ENCODE results near the gene ESPL1.
A peak's percentile ranks its signal among the peaks of the same experiment; 100 is the strongest.
"Not testable (repeated sequence)": the region's sequence is repeated elsewhere in the genome, so short reads cannot be mapped to it uniquely, and the experiment has no call there.

ESPL1 gene

GRCh38 chr12:53306826-53307225 is 38.7 kb downstream of the ESPL1 start:
- DNase-seq: no peak

- no peak for DNase-seq
Observed at GRCh38 chr12:53308276-53308675, 40.2 kb downstream of the ESPL1 start.

DNA sequence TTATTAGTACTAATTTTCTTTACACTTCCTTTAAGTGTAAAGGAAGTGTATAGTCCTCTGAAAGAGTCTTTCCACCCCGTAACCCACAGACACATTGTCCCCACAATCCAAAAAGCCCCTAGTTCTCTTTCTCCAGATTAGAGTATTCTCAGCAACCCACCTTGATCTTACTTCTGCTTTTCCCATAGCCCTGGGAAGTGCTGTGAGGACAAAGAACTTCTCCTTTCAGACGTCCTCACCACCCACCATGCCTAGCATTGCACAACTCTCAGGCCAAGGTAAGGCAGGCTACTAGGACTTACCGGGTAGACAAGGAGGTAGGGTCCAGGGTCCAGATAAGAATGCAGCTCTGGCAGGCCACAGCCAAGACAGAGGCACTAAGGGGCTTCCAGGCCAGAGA is 45.9 kb downstream of the ESPL1 start:
- DNase-seq: no peak

DNA sequence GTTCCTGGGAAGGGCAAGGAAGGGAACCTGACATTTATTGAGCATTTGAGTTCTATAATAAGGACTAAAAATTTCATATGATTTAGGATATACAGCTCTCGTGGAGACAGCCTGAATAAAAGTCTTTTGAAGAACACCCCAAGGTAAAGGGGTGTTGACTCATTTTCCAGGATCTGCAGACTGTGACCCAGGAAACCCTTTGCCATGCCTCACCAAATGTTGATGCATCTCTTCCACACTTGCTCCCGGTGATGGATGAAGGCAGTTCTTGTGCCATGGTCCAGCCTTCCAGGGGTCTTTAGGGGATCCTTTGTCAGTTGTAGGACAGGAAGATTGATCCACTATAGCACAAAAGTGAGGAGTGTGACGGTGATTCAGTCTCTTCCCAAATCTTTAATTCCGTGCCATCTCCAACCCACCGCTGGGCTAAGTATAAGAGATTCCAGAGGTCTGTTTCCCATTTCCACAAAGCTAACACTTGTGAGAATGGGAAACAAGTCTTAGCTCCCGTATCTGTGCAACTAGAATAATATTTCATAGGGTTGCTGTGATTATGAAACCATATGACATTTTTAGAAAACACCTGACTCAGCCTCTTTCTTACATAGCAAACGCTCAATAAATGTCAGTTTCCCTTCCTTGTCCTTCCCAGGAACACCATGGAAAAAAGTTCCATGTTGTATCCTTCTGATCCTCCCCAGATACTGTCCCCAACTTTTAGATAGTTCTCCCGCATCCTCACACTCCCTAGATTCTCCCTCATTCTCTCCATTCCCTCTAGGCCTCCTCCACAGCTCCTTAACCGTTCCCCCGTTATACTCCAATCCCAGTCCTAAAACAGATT is 52.5 kb downstream of the ESPL1 start:
- no peak for DNase-seq

DNA sequence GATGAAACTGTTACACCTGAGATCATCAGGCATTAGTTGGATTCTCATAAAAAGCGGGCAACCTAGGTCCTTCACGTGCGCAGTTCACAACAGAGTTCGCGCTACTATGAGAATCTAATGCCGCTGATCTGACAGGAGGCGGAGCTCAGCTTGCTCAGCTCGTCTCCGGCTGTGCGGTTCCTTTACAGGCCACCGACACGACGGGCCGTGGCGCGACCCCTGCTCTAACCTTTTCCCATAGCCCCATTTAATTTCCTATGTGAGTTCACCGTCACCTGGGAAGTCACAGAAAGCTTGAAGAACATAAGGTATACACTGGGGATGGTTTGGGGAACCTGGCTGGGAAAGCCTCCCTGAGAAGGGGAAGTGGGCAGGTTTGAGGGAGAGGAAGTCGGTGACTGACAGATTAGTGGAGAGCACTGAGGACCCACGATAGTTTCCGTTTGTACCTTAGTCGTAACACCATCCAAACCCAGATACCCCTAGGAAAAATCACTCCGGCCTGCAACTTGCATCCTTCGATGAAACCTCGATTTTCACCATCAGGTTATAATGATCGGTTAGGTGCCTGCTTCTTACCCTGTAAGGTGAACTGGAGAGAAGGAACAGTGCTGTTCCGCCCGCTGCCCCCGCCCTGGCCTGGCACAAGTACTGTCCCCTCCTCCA is 56.1 kb downstream of the ESPL1 start:
- DNase-seq: no peak

- peak; percentile 86 for DNase-seq
Observed at GRCh38 chr12:53324779-53325510, 56.8 kb downstream of the ESPL1 start.

DNA sequence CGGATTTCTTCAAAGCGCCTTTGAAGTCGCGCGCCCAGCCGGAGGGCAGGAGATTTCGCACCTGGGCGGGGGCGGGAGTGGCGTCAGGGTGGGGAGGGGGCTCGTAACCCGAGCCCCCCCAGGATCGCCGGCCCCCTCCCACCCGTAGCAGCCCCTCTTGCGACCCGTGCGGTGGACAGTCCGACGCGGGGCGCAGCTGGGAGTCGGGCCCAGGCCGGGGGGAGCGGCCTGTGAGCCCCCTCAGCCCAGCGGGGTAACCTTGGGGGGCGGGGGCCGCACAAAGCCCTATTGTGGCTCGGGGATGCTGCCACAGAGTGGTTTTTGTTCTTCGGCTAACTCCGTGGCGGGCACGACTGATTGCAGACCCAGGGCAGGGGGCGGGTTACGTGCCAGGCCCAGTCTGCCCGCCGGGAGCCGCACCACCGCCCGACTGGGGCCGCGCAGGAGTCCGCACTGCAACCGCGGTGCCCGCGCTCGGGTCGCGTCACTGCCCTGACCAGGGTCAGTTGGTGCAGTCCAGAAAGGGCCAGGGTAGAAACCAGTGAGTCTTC is 57.5 kb downstream of the ESPL1 start:
- DNase-seq: no peak

- DNase-seq: no peak
Observed at GRCh38 chr12:53326460-53327185, 58.5 kb downstream of the ESPL1 start.

GRCh38 chr12:53327435-53328042 is 59.4 kb downstream of the ESPL1 start:
- DNase-seq: no peak

DNA sequence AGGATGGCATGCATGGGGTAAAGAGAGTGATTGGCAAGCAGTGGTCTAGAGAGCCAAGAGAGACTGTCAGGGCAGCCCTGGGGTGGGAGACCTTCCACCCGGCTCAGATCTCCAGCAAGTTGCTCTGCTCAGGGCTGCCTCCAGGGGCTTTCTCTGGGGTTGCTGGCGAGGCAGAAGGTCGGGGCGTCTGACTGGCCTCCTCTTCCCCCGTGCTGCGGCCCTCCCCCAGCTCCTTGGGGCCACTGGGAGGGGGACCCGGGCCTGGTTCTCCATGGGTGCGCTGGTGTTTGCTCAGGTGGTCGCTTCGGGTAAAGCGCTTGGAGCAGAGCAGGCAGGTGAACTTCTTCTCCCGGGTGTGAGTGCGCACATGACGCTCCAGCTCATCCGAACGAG is 59.9 kb downstream of the ESPL1 start:
- no peak for DNase-seq

DNA sequence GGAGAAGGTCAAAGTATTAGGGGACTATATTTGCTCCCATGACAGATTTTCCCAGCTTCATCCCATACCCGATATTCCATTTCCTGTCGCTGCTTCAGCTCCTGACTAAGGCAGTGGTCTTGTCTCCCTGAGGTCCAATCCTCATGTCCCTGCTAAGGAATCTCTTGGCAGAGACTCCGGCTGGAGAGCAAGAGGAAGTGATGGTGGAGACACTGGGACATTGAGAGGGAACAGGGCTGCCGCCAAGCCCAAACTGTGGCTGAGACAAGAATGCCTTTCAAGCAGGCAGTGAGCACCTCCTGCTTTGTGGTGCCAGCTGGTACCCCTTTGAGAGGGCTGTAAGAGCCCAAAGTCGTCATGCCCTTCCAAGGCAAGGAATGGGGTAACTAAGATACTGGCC is 62.6 kb downstream of the ESPL1 start:
- DNase-seq: no peak

GRCh38 chr12:53332339-53332738 is 64.2 kb downstream of the ESPL1 start:
- not testable (repeated sequence) for DNase-seq

DNA sequence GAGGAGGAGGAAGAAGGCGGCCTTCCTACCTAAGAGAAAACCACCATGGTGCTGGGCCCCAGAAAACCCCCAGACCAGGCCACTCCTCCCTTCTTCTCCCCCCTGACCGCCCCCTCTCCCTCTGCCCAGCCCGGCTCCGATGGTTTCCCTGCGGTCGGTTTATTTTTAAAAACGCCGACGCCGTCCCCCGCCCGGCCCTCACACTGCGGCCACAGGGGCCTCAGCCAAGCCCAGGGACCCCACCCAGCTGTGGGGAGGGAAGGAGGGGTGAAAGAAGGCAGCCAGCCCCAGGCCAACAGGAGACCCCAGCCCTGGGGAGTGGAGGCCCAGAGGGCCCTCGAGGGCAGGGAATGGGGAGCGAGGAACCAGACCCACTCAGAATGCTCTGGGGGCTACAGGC is 64.6 kb downstream of the ESPL1 start:
- no peak for DNase-seq

DNA sequence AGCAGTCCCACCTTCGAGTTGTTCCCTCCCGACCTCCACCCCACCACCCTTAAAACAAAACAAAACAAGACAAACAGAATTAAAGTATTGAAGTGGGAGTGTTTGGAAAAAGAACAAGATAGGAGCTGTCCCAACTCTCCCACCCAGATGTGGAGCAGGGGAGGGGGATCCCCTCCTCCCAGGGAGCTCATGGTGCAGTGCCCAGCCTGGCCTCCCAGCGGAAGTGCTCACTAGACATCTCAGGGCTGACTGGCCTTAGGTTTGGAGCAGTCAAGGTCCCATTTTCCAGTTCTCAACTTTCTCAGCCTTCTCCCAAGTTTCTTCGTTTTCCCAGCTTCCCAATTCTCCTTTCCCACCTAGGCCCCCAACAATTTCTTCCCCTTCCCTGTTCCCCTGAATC is 65.2 kb downstream of the ESPL1 start:
- no peak for DNase-seq

DNA sequence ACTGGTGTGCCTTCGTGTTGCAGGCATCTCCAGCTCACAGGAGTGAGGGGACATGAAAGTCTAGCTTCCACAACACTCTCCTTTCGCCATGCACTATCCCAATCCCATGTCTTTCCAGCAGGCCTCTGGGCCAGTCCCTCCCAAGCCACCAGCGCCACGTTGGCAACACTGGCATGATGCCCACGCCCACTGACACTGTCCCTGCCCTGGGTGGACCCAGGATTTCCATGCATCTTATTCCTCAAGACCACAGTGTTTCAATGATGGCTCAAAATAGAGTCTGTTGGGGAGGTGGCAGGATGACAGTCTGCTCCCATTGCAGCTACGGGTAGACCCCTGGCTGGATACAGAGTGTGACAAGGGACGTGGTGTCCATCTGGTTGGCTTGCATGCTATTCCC is 65.7 kb downstream of the ESPL1 start:
- no peak for DNase-seq

- no peak for DNase-seq
Observed at GRCh38 chr12:53334822-53335221, 66.7 kb downstream of the ESPL1 start.

DNA sequence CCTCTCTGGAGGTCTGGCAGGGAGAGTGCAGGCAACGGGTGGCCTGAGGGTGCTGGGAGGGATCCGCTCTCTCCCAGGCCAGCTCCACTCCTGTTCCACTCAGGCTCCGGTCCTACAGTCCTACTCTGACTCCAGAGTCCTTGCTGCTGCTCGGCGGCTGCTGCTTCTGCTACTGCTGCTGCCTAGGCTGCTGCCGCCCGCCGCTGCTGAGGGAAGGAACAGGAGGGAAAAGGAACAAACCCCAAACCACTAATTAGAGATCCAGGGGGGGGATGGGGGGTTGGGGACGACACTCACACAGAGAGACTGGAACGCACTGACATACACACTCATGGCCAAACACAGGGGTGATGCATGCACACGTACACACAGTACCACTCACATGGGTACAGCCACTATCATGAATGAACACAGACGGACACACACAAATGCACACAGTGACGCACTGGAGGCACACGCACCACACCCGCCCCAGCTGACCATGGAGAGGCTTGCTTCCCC is 68.1 kb downstream of the ESPL1 start, which contains the start of gene SP7:
TSS of gene SP7 (minus strand) at position 174 of the 501 bp plus-strand sequence. CDS start 708 bp downstream, outside the sequence.
- DNase-seq: no peak

DNA sequence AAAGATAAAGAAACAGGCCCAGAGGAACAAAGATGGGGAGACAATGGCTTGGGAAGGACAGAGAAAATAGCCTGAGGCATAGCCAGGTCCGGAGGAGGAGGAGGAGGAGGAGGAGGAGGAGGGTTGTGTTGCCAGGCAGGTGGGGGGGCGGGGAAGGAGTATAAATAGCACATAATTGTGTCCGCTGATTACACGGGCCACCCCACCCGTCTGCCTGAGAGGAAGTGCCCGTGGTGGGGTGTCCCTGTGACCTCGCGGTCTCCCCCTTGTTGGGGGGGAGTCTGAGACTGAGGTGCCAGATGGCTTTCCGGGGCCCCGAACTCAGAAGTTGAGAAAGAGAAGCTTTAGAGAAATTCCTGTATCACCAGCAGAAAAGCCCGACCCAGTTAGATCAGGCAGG is 69.9 kb downstream of the ESPL1 start:
- no peak for DNase-seq

DNA sequence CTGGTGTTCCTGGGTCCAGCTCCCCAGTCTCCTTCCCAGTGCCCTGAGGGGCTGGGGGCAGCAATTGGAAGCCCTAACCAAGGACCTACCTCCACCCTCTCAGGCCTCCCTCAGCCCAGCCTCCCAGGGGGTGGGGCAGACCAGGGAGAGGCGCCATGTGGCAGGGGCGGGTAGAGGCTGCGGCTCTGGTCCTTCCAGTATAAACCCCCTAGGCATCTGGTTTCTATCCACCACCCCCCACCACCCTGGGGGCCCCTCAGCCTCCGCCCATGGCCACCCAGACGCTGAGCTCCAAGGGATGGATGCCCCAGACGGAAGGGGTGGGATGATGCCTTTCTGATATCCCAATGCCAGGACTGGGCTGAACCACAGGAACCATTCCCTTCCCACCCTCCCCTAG is 70.8 kb downstream of the ESPL1 start:
- no peak for DNase-seq

DNA sequence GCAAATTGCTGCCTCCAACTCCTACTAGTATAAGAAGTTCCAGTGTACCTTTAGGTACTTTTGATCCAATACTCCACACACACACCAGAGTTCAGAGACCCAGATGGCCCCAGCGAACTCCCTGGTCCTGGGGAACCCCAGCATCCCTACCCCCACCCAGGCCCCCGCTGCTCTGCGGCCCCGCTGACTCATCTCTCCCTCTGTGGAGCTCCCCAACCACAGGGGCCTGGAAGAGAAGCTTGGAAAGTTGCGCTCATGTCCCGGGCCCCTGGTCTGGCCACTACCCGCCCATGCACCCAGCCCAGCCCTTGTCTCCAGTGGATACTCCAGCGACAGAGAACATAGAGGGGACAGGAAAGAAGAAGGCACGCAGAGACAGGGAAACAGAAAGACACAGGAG is 72.3 kb downstream of the ESPL1 start:
- no peak for DNase-seq

Measured in T1000 (cell line).